Hypothalamus (tissue), 51 donors: Measurements from ENCODE around the gene SMURF1.
A peak's percentile ranks its signal among the peaks of the same experiment; 100 is the strongest.

Experiments used
- DNase-seq, 51 donors: peaks; one replicate each; lab custom pipeline; 2025; lab: John Stamatoyannopoulos, UW

SMURF1 gene

GRCh38 chr7:99010281-99010680 is 133.6 kb downstream of the SMURF1 start:
- no peak for DNase-seq

- DNase-seq: no peak
Observed at GRCh38 chr7:99008921-99009530, 134.9 kb downstream of the SMURF1 start.

GRCh38 chr7:99008181-99008631 is 135.7 kb downstream of the SMURF1 start:
- no peak for DNase-seq

- DNase-seq: no peak
Observed at GRCh38 chr7:99006739-99007424, 137.0 kb downstream of the SMURF1 start.

- peak in 5 of 51 donors; percentile 8 to 21 (median 11) for DNase-seq
Observed at GRCh38 chr7:99005776-99006175, 138.1 kb downstream of the SMURF1 start.

GRCh38 chr7:99004781-99005500 is 139.0 kb downstream of the SMURF1 start:
- DNase-seq: no peak

GRCh38 chr7:99004216-99004615 is 139.7 kb downstream of the SMURF1 start:
- DNase-seq: no peak

- no peak for DNase-seq
Observed at GRCh38 chr7:99003419-99003818, 140.5 kb downstream of the SMURF1 start.

GRCh38 chr7:99002827-99003212 is 141.1 kb downstream of the SMURF1 start:
- DNase-seq: no peak

- DNase-seq: no peak
Observed at GRCh38 chr7:99002148-99002826, 141.6 kb downstream of the SMURF1 start.

GRCh38 chr7:99001482-99002147 is 142.3 kb downstream of the SMURF1 start:
- DNase-seq: peak in 1 of 51 donors; percentile 18

- no peak for DNase-seq
Observed at GRCh38 chr7:99000904-99001465, 142.9 kb downstream of the SMURF1 start.

- no peak for DNase-seq
Observed at GRCh38 chr7:99000196-99000903, 143.6 kb downstream of the SMURF1 start.

- DNase-seq: no peak
Observed at GRCh38 chr7:98998821-98999725, 144.8 kb downstream of the SMURF1 start.

GRCh38 chr7:98997846-98998245 is 146.1 kb downstream of the SMURF1 start:
- DNase-seq: no peak

GRCh38 chr7:98996150-98996552 is 147.8 kb downstream of the SMURF1 start:
- DNase-seq: peak in 2 of 51 donors; percentile 13 to 28

GRCh38 chr7:98995523-98996149 is 148.3 kb downstream of the SMURF1 start:
- no peak for DNase-seq

- DNase-seq: no peak
Observed at GRCh38 chr7:98995111-98995510, 148.8 kb downstream of the SMURF1 start.
